ENCODE measurements around the gene PATJ. TPM values are rescaled to one million over a fixed set of nuclear protein-coding genes. Genes with fewer than 3 reads are reported as not detected.

The PATJ gene
- total and polyA plus RNA-seq, 8 donors = 9.1 to 195 (median 68.0) TPM

DNA sequence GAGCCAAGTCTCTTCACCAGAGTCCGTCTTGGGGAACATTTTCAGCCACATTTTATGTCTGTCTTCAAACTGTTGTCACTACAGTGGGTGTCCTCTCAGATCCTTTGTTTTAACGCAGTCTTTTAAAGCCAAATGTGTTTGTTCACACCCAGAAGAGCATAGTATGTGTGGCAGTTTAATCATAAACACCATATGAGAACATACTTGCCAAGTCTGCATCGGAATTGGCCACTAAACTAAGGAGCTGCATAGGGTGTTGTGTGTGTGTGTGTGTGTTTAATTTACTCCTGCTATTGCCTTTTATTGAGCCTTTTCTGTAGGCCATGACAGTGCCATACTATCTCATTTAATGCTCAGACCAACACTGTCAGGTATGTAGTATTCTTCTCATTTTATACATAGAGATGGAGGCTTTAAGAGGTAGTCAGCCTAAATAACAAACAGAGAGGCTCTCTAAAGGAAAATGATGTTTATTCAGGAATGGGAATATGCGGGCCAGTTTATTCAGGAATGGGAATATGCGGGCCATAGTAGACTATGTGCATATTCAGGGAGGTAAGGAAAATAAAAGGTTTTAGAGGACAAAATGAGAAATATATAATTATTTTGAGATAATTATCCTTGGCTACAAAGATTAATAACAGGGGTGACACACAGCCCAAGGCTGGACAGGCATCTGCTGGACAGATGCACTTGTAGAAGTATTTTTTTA lies 384.5 kb downstream of the PATJ start:
- intact Hi-C loops (cut with DNase I; ENCODE audit: low total_unique reads) = no loop called here
- Histone ChIP-seq H3K9me3 (no peaks in the 10 kb centered on the region), H3K4me3 (no peak overlapping the region), H3K4me1 (no peaks in the 10 kb centered on the region), H3K27me3 (no peaks in the 10 kb centered on the region), H3K27ac (no peak overlapping the region), H3K36me3 (peaks cover 0 to 39% (median 28%) of the 10 kb centered on the region in 4 donors)
- WGBS, 5 donors = 91 to 94% (median 93%) methylated on average over 5 of the region's 5 CpGs
- no peak for DNase-seq
- TF ChIP-seq POLR2AphosphoS5 (IDR thresholded peaks at IDR 0.05) (no peak), EP300 (IDR thresholded peaks at IDR 0.05) (no peak), POLR2A (IDR thresholded peaks at IDR 0.05) (no peak)
- TF ChIP-seq, protein P1, sequence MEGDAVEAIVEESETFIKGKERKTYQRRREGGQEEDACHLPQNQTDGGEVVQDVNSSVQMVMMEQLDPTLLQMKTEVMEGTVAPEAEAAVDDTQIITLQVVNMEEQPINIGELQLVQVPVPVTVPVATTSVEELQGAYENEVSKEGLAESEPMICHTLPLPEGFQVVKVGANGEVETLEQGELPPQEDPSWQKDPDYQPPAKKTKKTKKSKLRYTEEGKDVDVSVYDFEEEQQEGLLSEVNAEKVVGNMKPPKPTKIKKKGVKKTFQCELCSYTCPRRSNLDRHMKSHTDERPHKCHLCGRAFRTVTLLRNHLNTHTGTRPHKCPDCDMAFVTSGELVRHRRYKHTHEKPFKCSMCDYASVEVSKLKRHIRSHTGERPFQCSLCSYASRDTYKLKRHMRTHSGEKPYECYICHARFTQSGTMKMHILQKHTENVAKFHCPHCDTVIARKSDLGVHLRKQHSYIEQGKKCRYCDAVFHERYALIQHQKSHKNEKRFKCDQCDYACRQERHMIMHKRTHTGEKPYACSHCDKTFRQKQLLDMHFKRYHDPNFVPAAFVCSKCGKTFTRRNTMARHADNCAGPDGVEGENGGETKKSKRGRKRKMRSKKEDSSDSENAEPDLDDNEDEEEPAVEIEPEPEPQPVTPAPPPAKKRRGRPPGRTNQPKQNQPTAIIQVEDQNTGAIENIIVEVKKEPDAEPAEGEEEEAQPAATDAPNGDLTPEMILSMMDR (IDR thresholded peaks at IDR 0.05) = no peak

- H3K27me3 ChIP-seq = no peaks in the 10 kb centered on the region
- WGBS, 5 donors = 90 to 96% (median 93%) methylated on average over 14 of the region's 14 CpGs
- H3K4me1 ChIP-seq = no peaks in the 10 kb centered on the region
- H3K27ac ChIP-seq = no peak overlapping the region
- no peak for TF ChIP-seq POLR2A (IDR thresholded peaks at IDR 0.05)
- no peak for TF ChIP-seq POLR2AphosphoS5 (IDR thresholded peaks at IDR 0.05)
- TF ChIP-seq EP300 (IDR thresholded peaks at IDR 0.05) = no peak
- TF ChIP-seq, protein P1 (IDR thresholded peaks at IDR 0.05) = no peak
- H3K4me3 ChIP-seq = no peak overlapping the region
- no peak for DNase-seq
- H3K36me3 ChIP-seq = peaks cover 0 to 51% (median 34%) of the 10 kb centered on the region in 4 donors
- intact Hi-C loops (cut with DNase I; ENCODE audit: low total_unique reads) = no loop called here
- H3K9me3 ChIP-seq = no peaks in the 10 kb centered on the region
These were observed 386.5 kb downstream of the PATJ start for GRCh38 chr1:62128745-62129144.

GRCh38 chr1:62131093-62131725 lies 388.9 kb downstream of the PATJ start:
- TF ChIP-seq, protein P1 (IDR thresholded peaks at IDR 0.05) = peak in 5 of 7 experiments; percentile 22 to 64 (median 46)
- TF ChIP-seq POLR2AphosphoS5 (IDR thresholded peaks at IDR 0.05) = no peak
- H3K36me3 ChIP-seq = peaks cover 0 to 51% (median 36%) of the 10 kb centered on the region in 4 donors
- DNase-seq = peak; percentile 29 to 83
- WGBS, 5 donors = 71 to 82% (median 76%) methylated on average over 6 of the region's 6 CpGs
- H3K4me3 ChIP-seq = no peak overlapping the region
- H3K27me3 ChIP-seq = no peaks in the 10 kb centered on the region
- intact Hi-C loops (cut with DNase I; ENCODE audit: low total_unique reads) = no loop called here
- H3K9me3 ChIP-seq = no peaks in the 10 kb centered on the region
- H3K4me1 ChIP-seq = no peaks in the 10 kb centered on the region
- no peak overlapping the region for H3K27ac ChIP-seq

- no peak overlapping the region for H3K27ac ChIP-seq
- no peak for TF ChIP-seq POLR2AphosphoS5 (IDR thresholded peaks at IDR 0.05)
- TF ChIP-seq, protein P1 (IDR thresholded peaks at IDR 0.05) = no peak
- no peak for TF ChIP-seq EP300 (IDR thresholded peaks at IDR 0.05)
- TF ChIP-seq POLR2A (IDR thresholded peaks at IDR 0.05) = no peak
- no peak overlapping the region for H3K4me3 ChIP-seq
- no peak for DNase-seq
- no peaks in the 10 kb centered on the region for H3K27me3 ChIP-seq
- 53 to 81% (median 65%) methylated on average over 3 of the region's 3 CpGs for WGBS, 5 donors
- peaks cover 0 to 4% (median 0%) of the 10 kb centered on the region in 4 donors for H3K4me1 ChIP-seq
- no peaks in the 10 kb centered on the region for H3K9me3 ChIP-seq
- intact Hi-C loops (cut with DNase I; ENCODE audit: low total_unique reads) = no loop called here
- peaks cover 0 to 30% (median 21%) of the 10 kb centered on the region in 4 donors for H3K36me3 ChIP-seq
These were observed 395.7 kb downstream of the PATJ start for GRCh38 chr1:62138029-62138428.

Measured in stomach (tissue), 9 donors.